KG1 (cell line): ENCODE measurements around the gene ANOS1.
"Not testable (repeated sequence)": the region's sequence is repeated elsewhere in the genome, so short reads cannot be mapped to it uniquely, and the experiment has no call there.

ENCODE experiments used
- DNase-seq: peaks from one replicate; lab custom pipeline; 2025; lab: John Stamatoyannopoulos, UW

The ANOS1 gene

GRCh38 chrX:8731559-8732395, at the start of gene ANOS1:
Gene ANOS1 (minus strand): TSS chrX:8732137. CDS start chrX:8732036, 101 bp downstream.
- no peak for DNase-seq

GRCh38 chrX:8773117-8773516, 41.2 kb upstream of the ANOS1 start:
- DNase-seq, result no peak

- DNase-seq, result no peak
Measured at GRCh38 chrX:8760021-8760420, 28.1 kb upstream of the ANOS1 start.

- not testable (repeated sequence) for DNase-seq
Measured at GRCh38 chrX:8758706-8759105, 26.8 kb upstream of the ANOS1 start.

- not testable (repeated sequence) for DNase-seq
Measured at GRCh38 chrX:8757609-8758389, 25.9 kb upstream of the ANOS1 start.

GRCh38 chrX:8755813-8756212, 23.9 kb upstream of the ANOS1 start:
- DNase-seq, result no peak

- DNase-seq, result no peak
Measured at GRCh38 chrX:8755116-8755515, 23.2 kb upstream of the ANOS1 start.

GRCh38 chrX:8749697-8750096, 17.8 kb upstream of the ANOS1 start:
- no peak for DNase-seq

- no peak for DNase-seq
Measured at GRCh38 chrX:8748855-8749254, 16.9 kb upstream of the ANOS1 start.

- DNase-seq, result peak; percentile 4
Measured at GRCh38 chrX:8743126-8743732, 11.3 kb upstream of the ANOS1 start.

- no peak for DNase-seq
Measured at GRCh38 chrX:8741981-8742380, 10.0 kb upstream of the ANOS1 start.

- DNase-seq, result peak; percentile 21
Measured at GRCh38 chrX:8738588-8739189, 6.8 kb upstream of the ANOS1 start.

GRCh38 chrX:8737883-8738282, 5.9 kb upstream of the ANOS1 start:
- no peak for DNase-seq

- DNase-seq, result no peak
Measured at GRCh38 chrX:8730812-8731558, 952 bp downstream of the ANOS1 start.

GRCh38 chrX:8729811-8730210, 2.1 kb downstream of the ANOS1 start:
- no peak for DNase-seq

- no peak for DNase-seq
Measured at GRCh38 chrX:8728932-8729535, 2.9 kb downstream of the ANOS1 start.

GRCh38 chrX:8726031-8726652, 5.8 kb downstream of the ANOS1 start:
- DNase-seq, result no peak

GRCh38 chrX:8724300-8724699, 7.6 kb downstream of the ANOS1 start:
- DNase-seq, result no peak

GRCh38 chrX:8721536-8721935, 10.4 kb downstream of the ANOS1 start:
- DNase-seq, result no peak

GRCh38 chrX:8720136-8720535, 11.8 kb downstream of the ANOS1 start:
- no peak for DNase-seq

GRCh38 chrX:8717354-8717753, 14.6 kb downstream of the ANOS1 start:
- DNase-seq, result no peak
